RPMI7951 (cell line): ENCODE data around the gene SIGLEC10. TPM values are rescaled to one million over a fixed set of nuclear protein-coding genes. Genes with fewer than 3 reads are reported as not detected.
"Not testable (repeated sequence)": the region's sequence is repeated elsewhere in the genome, so short reads cannot be mapped to it uniquely, and the experiment has no call there.

Experiments used
- DNase-seq: peaks from one replicate; pipeline ENCODE4 v3.0.0-alpha.2; 2012; ENCODE audit warnings: low read depth
- total RNA-seq: library from RNA; depleted of rRNA; stranded (reverse); fragments of >200 nt; shearing (Covaris generic); gene quantifications from 2 replicates; pipeline ENCODE4 v1.2.3, GENCODE V29; 2014; rRNA removed

Gene SIGLEC10
- not detected in 2 replicates for total RNA-seq

- peak; percentile 63 for DNase-seq
Measured at GRCh38 chr19:51417107-51417809, at the start of gene SIGLEC10. Gene SIGLEC10 (minus strand): TSS chr19:51417642. CDS start chr19:51417581, 61 bp downstream.

- DNase-seq, result no peak
Measured at GRCh38 chr19:51466723-51467122, 49.3 kb upstream of the SIGLEC10 start.

GRCh38 chr19:51463976-51464581 lies 46.6 kb upstream of the SIGLEC10 start:
- DNase-seq, result not testable (repeated sequence)

- DNase-seq, result no peak
Measured at GRCh38 chr19:51462681-51463080, 45.2 kb upstream of the SIGLEC10 start.

GRCh38 chr19:51462276-51462675 lies 44.8 kb upstream of the SIGLEC10 start:
- no peak for DNase-seq

- no peak for DNase-seq
Measured at GRCh38 chr19:51461723-51462161, 44.3 kb upstream of the SIGLEC10 start.

- DNase-seq, result no peak
Measured at GRCh38 chr19:51460164-51460992, 42.9 kb upstream of the SIGLEC10 start.

- DNase-seq, result no peak
Measured at GRCh38 chr19:51458899-51459505, 41.6 kb upstream of the SIGLEC10 start.

- no peak for DNase-seq
Measured at GRCh38 chr19:51458051-51458645, 40.7 kb upstream of the SIGLEC10 start, which contains the start of gene SIGLEC8. Gene SIGLEC8 (minus strand): TSS chr19:51458454. CDS start chr19:51458387, 67 bp downstream.

GRCh38 chr19:51457351-51458013 lies 40.0 kb upstream of the SIGLEC10 start:
- no peak for DNase-seq

- DNase-seq, result no peak
Measured at GRCh38 chr19:51456541-51457290, 39.3 kb upstream of the SIGLEC10 start.

GRCh38 chr19:51450730-51451307 lies 33.4 kb upstream of the SIGLEC10 start:
- DNase-seq, result no peak

GRCh38 chr19:51448411-51449016 lies 31.1 kb upstream of the SIGLEC10 start:
- DNase-seq, result peak; percentile 11

GRCh38 chr19:51448011-51448410 lies 30.6 kb upstream of the SIGLEC10 start:
- DNase-seq, result no peak

- DNase-seq, result not testable (repeated sequence)
Measured at GRCh38 chr19:51447510-51447909, 30.1 kb upstream of the SIGLEC10 start.

GRCh38 chr19:51441410-51442390 lies 24.3 kb upstream of the SIGLEC10 start:
- DNase-seq, result peak; percentile 63

- peak; percentile 49 for DNase-seq
Measured at GRCh38 chr19:51440846-51441409, 23.5 kb upstream of the SIGLEC10 start.

- no peak for DNase-seq
Measured at GRCh38 chr19:51440052-51440451, 22.6 kb upstream of the SIGLEC10 start.
